ENCODE data around the gene UBAP1L.

UBAP1L gene

GRCh38 chr15:65132878-65133547 is 18.0 kb upstream of the UBAP1L start:
- peak overlapping the region; percentile 75 for H3K4me3 ChIP-seq (ENCODE audit: low read length)
- under 1% methylated on average over 93 of the region's 93 CpGs for WGBS
- H3K27me3 ChIP-seq (ENCODE audit: insufficient read depth, low read length): no peaks in the 10 kb centered on the region
- peaks cover 18% of the 10 kb centered on the region for H3K36me3 ChIP-seq (ENCODE audit: insufficient read depth, low read length)
- H3K9ac ChIP-seq (ENCODE audit: low read depth, low read length): peak overlapping the region; percentile 75
- H3K4me1 ChIP-seq (ENCODE audit: insufficient read depth, low read length): no peaks in the 10 kb centered on the region
- H3K27ac ChIP-seq (ENCODE audit: low read depth, low read length): peak overlapping the region; percentile 33; the same call in 1 of the 2 replicates
- H3K9me3 ChIP-seq (ENCODE audit: insufficient read depth, low read depth, low read length): peaks cover 21% of the 10 kb centered on the region

- Histone ChIP-seq H3K27me3 (ENCODE audit: insufficient read depth, low read length) (no peaks in the 10 kb centered on the region), H3K36me3 (ENCODE audit: insufficient read depth, low read length) (peaks cover 35% of the 10 kb centered on the region), H3K4me3 (ENCODE audit: low read length) (no peak overlapping the region), H3K9ac (ENCODE audit: low read depth, low read length) (no peak overlapping the region), H3K27ac (ENCODE audit: low read depth, low read length) (no peak overlapping the region), H3K9me3 (ENCODE audit: insufficient read depth, low read depth, low read length) (peaks cover 3% of the 10 kb centered on the region; the same call in 1 of the 2 replicates), H3K4me1 (ENCODE audit: insufficient read depth, low read length) (no peaks in the 10 kb centered on the region)
- 80% methylated on average over 5 of the region's 5 CpGs for whole genome bisulfite sequencing
Observed at GRCh38 chr15:65130941-65131340, 15.9 kb upstream of the UBAP1L start.

- Histone ChIP-seq H3K9me3 (ENCODE audit: insufficient read depth, low read depth, low read length) (no peaks in the 10 kb centered on the region), H3K4me1 (ENCODE audit: insufficient read depth, low read length) (no peaks in the 10 kb centered on the region), H3K4me3 (ENCODE audit: low read length) (no peak overlapping the region), H3K27ac (ENCODE audit: low read depth, low read length) (no peak overlapping the region), H3K27me3 (ENCODE audit: insufficient read depth, low read length) (no peaks in the 10 kb centered on the region), H3K9ac (ENCODE audit: low read depth, low read length) (no peak overlapping the region), H3K36me3 (ENCODE audit: insufficient read depth, low read length) (peaks cover 58% of the 10 kb centered on the region)
- WGBS: 92% methylated on average over 5 of the region's 5 CpGs
Observed at GRCh38 chr15:65115542-65115941, 542 bp upstream of the UBAP1L start.

- H3K27me3 ChIP-seq (ENCODE audit: insufficient read depth, low read length): no peaks in the 10 kb centered on the region
- no peak overlapping the region for H3K27ac ChIP-seq (ENCODE audit: low read depth, low read length)
- 87% methylated on average over 3 of the region's 3 CpGs for WGBS
- H3K4me1 ChIP-seq (ENCODE audit: insufficient read depth, low read length): no peaks in the 10 kb centered on the region
- H3K9me3 ChIP-seq (ENCODE audit: insufficient read depth, low read depth, low read length): no peaks in the 10 kb centered on the region
- peaks cover 22% of the 10 kb centered on the region for H3K36me3 ChIP-seq (ENCODE audit: insufficient read depth, low read length)
- no peak overlapping the region for H3K9ac ChIP-seq (ENCODE audit: low read depth, low read length)
- no peak overlapping the region for H3K4me3 ChIP-seq (ENCODE audit: low read length)
Observed at GRCh38 chr15:65110676-65111292, 4.2 kb downstream of the UBAP1L start.

GRCh38 chr15:65106011-65106590 is 8.9 kb downstream of the UBAP1L start:
- Histone ChIP-seq H3K36me3 (ENCODE audit: insufficient read depth, low read length) (peaks cover 3% of the 10 kb centered on the region; the same call in 1 of the 2 replicates), H3K4me1 (ENCODE audit: insufficient read depth, low read length) (0 out of 2 replicates have a peak, but pooled peaks cover 5% of the 10 kb centered on the region), H3K9ac (ENCODE audit: low read depth, low read length) (no peak overlapping the region), H3K27me3 (ENCODE audit: insufficient read depth, low read length) (peaks cover 14% of the 10 kb centered on the region), H3K4me3 (ENCODE audit: low read length) (no peak overlapping the region), H3K27ac (ENCODE audit: low read depth, low read length) (no peak overlapping the region), H3K9me3 (ENCODE audit: insufficient read depth, low read depth, low read length) (no peaks in the 10 kb centered on the region)
- WGBS: 88% methylated on average over 6 of the region's 6 CpGs

- no peak overlapping the region for H3K9ac ChIP-seq (ENCODE audit: low read depth, low read length)
- no peak overlapping the region for H3K4me3 ChIP-seq (ENCODE audit: low read length)
- WGBS: 86% methylated on average over 5 of the region's 5 CpGs
- H3K36me3 ChIP-seq (ENCODE audit: insufficient read depth, low read length): peaks cover 3% of the 10 kb centered on the region; the same call in 1 of the 2 replicates
- H3K27ac ChIP-seq (ENCODE audit: low read depth, low read length): no peak overlapping the region
- H3K27me3 ChIP-seq (ENCODE audit: insufficient read depth, low read length): peaks cover 14% of the 10 kb centered on the region
- 0 out of 2 replicates have a peak, but pooled peaks cover 5% of the 10 kb centered on the region for H3K4me1 ChIP-seq (ENCODE audit: insufficient read depth, low read length)
- no peaks in the 10 kb centered on the region for H3K9me3 ChIP-seq (ENCODE audit: insufficient read depth, low read depth, low read length)
Observed at GRCh38 chr15:65105038-65105437, 10.0 kb downstream of the UBAP1L start.

- H3K4me3 ChIP-seq (ENCODE audit: low read length): peak overlapping the region; percentile 50; the same call in 1 of the 2 replicates
- H3K36me3 ChIP-seq (ENCODE audit: insufficient read depth, low read length): peaks cover 3% of the 10 kb centered on the region; the same call in 1 of the 2 replicates
- WGBS: 94% methylated on average over 3 of the region's 3 CpGs
- no peak overlapping the region for H3K9ac ChIP-seq (ENCODE audit: low read depth, low read length)
- H3K27ac ChIP-seq (ENCODE audit: low read depth, low read length): no peak overlapping the region
- peaks cover 14% of the 10 kb centered on the region for H3K27me3 ChIP-seq (ENCODE audit: insufficient read depth, low read length)
- no peaks in the 10 kb centered on the region for H3K9me3 ChIP-seq (ENCODE audit: insufficient read depth, low read depth, low read length)
- 0 out of 2 replicates have a peak, but pooled peaks cover 5% of the 10 kb centered on the region for H3K4me1 ChIP-seq (ENCODE audit: insufficient read depth, low read length)
Observed at GRCh38 chr15:65102912-65103311, 12.1 kb downstream of the UBAP1L start.

- Histone ChIP-seq H3K9me3 (ENCODE audit: insufficient read depth, low read depth, low read length) (no peaks in the 10 kb centered on the region), H3K4me1 (ENCODE audit: insufficient read depth, low read length) (0 out of 2 replicates have a peak, but pooled peaks cover 5% of the 10 kb centered on the region), H3K27ac (ENCODE audit: low read depth, low read length) (no peak overlapping the region), H3K4me3 (ENCODE audit: low read length) (peak overlapping the region; percentile 50), H3K27me3 (ENCODE audit: insufficient read depth, low read length) (peaks cover 14% of the 10 kb centered on the region), H3K36me3 (ENCODE audit: insufficient read depth, low read length) (peaks cover 3% of the 10 kb centered on the region; the same call in 1 of the 2 replicates), H3K9ac (ENCODE audit: low read depth, low read length) (peak overlapping the region; percentile 41; the same call in 1 of the 2 replicates)
- 69% methylated on average over 75 of the region's 75 CpGs for WGBS
Observed at GRCh38 chr15:65101891-65102708, 12.9 kb downstream of the UBAP1L start.

- WGBS: 38% methylated on average over 9 of the region's 9 CpGs
- peaks cover 3% of the 10 kb centered on the region; the same call in 1 of the 2 replicates for H3K36me3 ChIP-seq (ENCODE audit: insufficient read depth, low read length)
Observed at GRCh38 chr15:65101411-65101890, 13.5 kb downstream of the UBAP1L start.

GRCh38 chr15:65100442-65100841 is 14.6 kb downstream of the UBAP1L start:
- Histone ChIP-seq H3K9me3 (ENCODE audit: insufficient read depth, low read depth, low read length) (no peaks in the 10 kb centered on the region), H3K27me3 (ENCODE audit: insufficient read depth, low read length) (peaks cover 14% of the 10 kb centered on the region), H3K9ac (ENCODE audit: low read depth, low read length) (no peak overlapping the region), H3K36me3 (ENCODE audit: insufficient read depth, low read length) (peaks cover 2% of the 10 kb centered on the region; the same call in 1 of the 2 replicates), H3K4me1 (ENCODE audit: insufficient read depth, low read length) (0 out of 2 replicates have a peak, but pooled peaks cover 5% of the 10 kb centered on the region), H3K27ac (ENCODE audit: low read depth, low read length) (no peak overlapping the region), H3K4me3 (ENCODE audit: low read length) (no peak overlapping the region)
- WGBS: 89% methylated on average over 6 of the region's 7 CpGs

More at GRCh38 chr15:65101411-65101890, 13.5 kb downstream of the UBAP1L start:
- Histone ChIP-seq H3K4me3 (ENCODE audit: low read length) (peak overlapping the region; percentile 50), H3K27me3 (ENCODE audit: insufficient read depth, low read length) (peaks cover 14% of the 10 kb centered on the region), H3K27ac (ENCODE audit: low read depth, low read length) (no peak overlapping the region), H3K9me3 (ENCODE audit: insufficient read depth, low read depth, low read length) (no peaks in the 10 kb centered on the region), H3K9ac (ENCODE audit: low read depth, low read length) (peak overlapping the region; percentile 11; the same call in 1 of the 2 replicates), H3K4me1 (ENCODE audit: insufficient read depth, low read length) (0 out of 2 replicates have a peak, but pooled peaks cover 5% of the 10 kb centered on the region)

All from HUES64 (cell line).